GM12872 (cell line): Measurements from ENCODE around the gene KIAA1549.

Experiments
- CTCF ChIP-seq: IDR thresholded peaks from 3 replicates; pipeline ENCODE4 v1.5.1; 2011; ENCODE audit warnings: low read depth, mild to moderate bottlenecking, low read length, moderate library complexity; ENCODE audit not compliant: insufficient read depth

Gene KIAA1549

GRCh38 chr7:138876326-138876725 is 104.9 kb downstream of the KIAA1549 start:
- no peak for TF ChIP-seq CTCF

- no peak for TF ChIP-seq CTCF
Measured at GRCh38 chr7:138875794-138876193, 105.4 kb downstream of the KIAA1549 start.

GRCh38 chr7:138873220-138873892 is 107.8 kb downstream of the KIAA1549 start:
- TF ChIP-seq CTCF = no peak

- TF ChIP-seq CTCF = no peak
Measured at GRCh38 chr7:138872576-138872975, 108.6 kb downstream of the KIAA1549 start.

- no peak for TF ChIP-seq CTCF
Measured at GRCh38 chr7:138871814-138872090, 109.4 kb downstream of the KIAA1549 start.

- TF ChIP-seq CTCF = no peak
Measured at GRCh38 chr7:138871065-138871813, 110.0 kb downstream of the KIAA1549 start.

GRCh38 chr7:138869353-138869752 is 111.8 kb downstream of the KIAA1549 start:
- no peak for TF ChIP-seq CTCF
